H4 (cell line): ENCODE results near the gene GRIA4. TPM values are rescaled to one million over a fixed set of nuclear protein-coding genes. Genes with fewer than 3 reads are reported as not detected.
A peak's percentile ranks its signal among the peaks of the same experiment; 100 is the strongest.
"Not testable (repeated sequence)": the region's sequence is repeated elsewhere in the genome, so short reads cannot be mapped to it uniquely, and the experiment has no call there.

Experiments
- DNase-seq: peaks from one replicate; pipeline ENCODE4 v3.0.0-alpha.2; 2015; ENCODE audit warnings: low spot score
- total RNA-seq: library from RNA; depleted of rRNA; stranded (reverse); fragments of >200 nt; shearing (Covaris generic); gene quantifications from 2 replicates; pipeline ENCODE4 v1.2.3, GENCODE V29; 2014

Gene GRIA4
- total RNA-seq, 1 experiment from 2014 or later = 1.0 TPM

GRCh38 chr11:105719073-105719822, 109.4 kb downstream of the GRIA4 start:
- DNase-seq = peak; percentile 87

GRCh38 chr11:105720096-105720495, 110.2 kb downstream of the GRIA4 start:
- no peak for DNase-seq

- DNase-seq = no peak
These were observed 113.4 kb downstream of the GRIA4 start for GRCh38 chr11:105723269-105723668.

GRCh38 chr11:105732611-105733010, 122.7 kb downstream of the GRIA4 start:
- no peak for DNase-seq

- DNase-seq = no peak
These were observed 124.6 kb downstream of the GRIA4 start for GRCh38 chr11:105734426-105734825.

GRCh38 chr11:105738251-105738650, 128.4 kb downstream of the GRIA4 start:
- DNase-seq = no peak

GRCh38 chr11:105738986-105739795, 129.3 kb downstream of the GRIA4 start:
- no peak for DNase-seq

- DNase-seq = no peak
These were observed 130.5 kb downstream of the GRIA4 start for GRCh38 chr11:105740164-105740903.

GRCh38 chr11:105741488-105742020, 131.7 kb downstream of the GRIA4 start:
- DNase-seq = no peak

- no peak for DNase-seq
These were observed 144.4 kb downstream of the GRIA4 start for GRCh38 chr11:105754260-105754659.

GRCh38 chr11:105754716-105755115, 144.8 kb downstream of the GRIA4 start:
- DNase-seq = no peak

GRCh38 chr11:105757107-105757506, 147.2 kb downstream of the GRIA4 start:
- DNase-seq = no peak

GRCh38 chr11:105763594-105763993, 153.7 kb downstream of the GRIA4 start:
- no peak for DNase-seq

GRCh38 chr11:105767931-105768330, 158.1 kb downstream of the GRIA4 start:
- DNase-seq = no peak

GRCh38 chr11:105769627-105770026, 159.8 kb downstream of the GRIA4 start:
- no peak for DNase-seq

- not testable (repeated sequence) for DNase-seq
These were observed 163.6 kb downstream of the GRIA4 start for GRCh38 chr11:105773452-105773851.

GRCh38 chr11:105774899-105775298, 165.0 kb downstream of the GRIA4 start:
- no peak for DNase-seq

- DNase-seq = no peak
These were observed 171.1 kb downstream of the GRIA4 start for GRCh38 chr11:105780781-105781525.

- DNase-seq = no peak
These were observed 171.9 kb downstream of the GRIA4 start for GRCh38 chr11:105781807-105782206.

GRCh38 chr11:105783216-105783615, 173.3 kb downstream of the GRIA4 start:
- DNase-seq = no peak

- DNase-seq = not testable (repeated sequence)
These were observed 176.0 kb downstream of the GRIA4 start for GRCh38 chr11:105785850-105786249.
